Measurements from ENCODE around the gene SULT4A1.

SULT4A1 gene

DNA sequence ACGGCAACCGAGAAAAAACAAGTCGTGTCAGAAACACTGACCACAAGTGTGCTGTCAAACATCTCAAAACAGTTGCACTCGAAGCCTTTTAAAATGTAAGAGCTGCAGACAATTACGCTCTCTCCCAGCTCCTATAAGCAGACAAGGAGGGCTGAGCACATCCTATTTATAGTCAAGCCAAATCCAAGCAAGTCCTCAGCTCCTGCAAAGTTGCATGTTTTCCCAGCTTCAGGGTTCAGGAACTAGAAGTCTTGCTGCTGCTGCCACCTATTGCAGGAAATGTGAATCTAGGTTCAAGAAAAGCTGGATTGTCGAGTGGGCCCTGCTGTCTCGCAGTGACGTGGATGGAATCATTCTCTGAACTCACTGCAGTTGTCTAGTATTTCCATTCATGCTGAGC, 65.7 kb downstream of the SULT4A1 start:
- no peak for DNase-seq

GRCh38 chr22:43795320-43795719, 67.0 kb downstream of the SULT4A1 start:
- no peak for DNase-seq

DNA sequence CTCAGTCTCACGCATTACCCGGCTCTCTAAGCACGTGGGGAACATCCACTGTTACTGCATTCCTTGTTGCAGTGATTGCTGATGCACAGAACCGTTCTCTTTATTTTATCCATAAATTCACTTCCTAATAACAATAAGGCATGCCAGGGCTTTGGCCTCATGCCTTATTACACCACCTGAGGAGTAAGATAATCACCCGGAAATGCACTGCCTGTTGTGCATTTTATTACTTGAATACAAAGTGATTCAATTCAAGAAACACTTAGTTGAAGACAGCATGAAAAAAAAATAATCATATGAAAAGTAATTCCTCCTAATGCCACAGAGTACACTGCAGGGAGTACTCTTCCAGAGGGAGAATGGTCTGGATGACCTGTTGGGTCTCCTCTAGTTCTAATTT, 69.4 kb downstream of the SULT4A1 start:
- DNase-seq: no peak

- DNase-seq: no peak
Measured at GRCh38 chr22:43789452-43789851, 72.9 kb downstream of the SULT4A1 start.

DNA sequence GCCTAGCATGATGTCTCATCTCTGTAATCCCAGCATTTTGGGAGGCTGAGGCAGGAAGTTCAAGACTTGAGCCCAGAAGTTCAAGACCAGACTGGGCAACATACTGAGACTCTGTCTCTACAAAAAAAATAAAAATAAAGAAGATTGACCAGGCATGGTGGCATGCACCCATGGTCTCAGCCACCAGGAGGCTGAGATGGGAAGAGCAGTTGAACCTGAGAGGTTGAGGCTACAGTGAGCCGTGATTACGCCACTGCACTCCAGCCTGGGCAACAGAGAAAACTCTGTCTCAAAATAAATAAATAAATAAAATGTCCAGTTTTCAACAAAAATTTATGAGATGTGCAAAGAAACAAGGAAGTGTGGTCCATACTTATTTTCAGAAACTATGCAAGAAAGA, 78.5 kb downstream of the SULT4A1 start:
- no peak for DNase-seq

- DNase-seq: no peak
Measured at GRCh38 chr22:43782448-43782847, 79.9 kb downstream of the SULT4A1 start.

DNA sequence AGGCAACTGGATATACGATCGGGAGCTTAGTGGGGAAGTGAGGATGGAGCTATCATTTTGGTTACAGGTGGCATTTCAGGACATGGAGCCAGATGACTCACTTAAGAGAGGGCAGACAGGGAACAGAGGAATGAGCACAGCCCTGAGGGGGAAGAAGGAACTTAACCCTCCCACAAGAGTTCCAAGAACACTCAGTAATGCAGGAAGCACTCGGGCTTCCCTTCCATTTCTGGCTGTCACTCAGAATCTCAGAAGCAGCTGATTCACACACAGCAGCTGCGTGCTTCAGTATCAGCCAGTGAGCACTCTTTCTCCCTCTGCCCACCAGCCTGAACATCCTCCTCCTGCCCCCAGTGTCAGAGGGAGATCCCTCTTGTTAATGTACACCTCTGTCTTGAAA, 85.0 kb downstream of the SULT4A1 start:
- DNase-seq: no peak

GRCh38 chr22:43776081-43776670, 86.1 kb downstream of the SULT4A1 start:
- no peak for DNase-seq
